Stomach (tissue), 4 donors: ENCODE measurements around the gene FAM13C.
"Not testable (repeated sequence)": the region's sequence is repeated elsewhere in the genome, so short reads cannot be mapped to it uniquely, and the experiment has no call there.

ENCODE experiments used
- CTCF ChIP-seq, 7 experiments: fragments of 450-650 bp in 4 of 7; fragments of 200-600 bp in 3 of 7; sonication (generic) in 3 of 7; IDR thresholded peaks; one replicate each; pipeline ENCODE4 v1.5.1; 2016 to 2019; ENCODE audit warnings: antibody characterized with exemption in 7 of 7, control low read depth in 2 of 7, mild to moderate bottlenecking in 1 of 7
- EP300 ChIP-seq: sonication (generic); formaldehyde crosslinking; IDR thresholded peaks from one replicate; pipeline ENCODE4 v1.6.1; 2017; ENCODE audit warnings: antibody characterized with exemption
- POLR2A ChIP-seq, 4 donors: fragments of 450-650 bp; IDR thresholded peaks; one replicate each; pipeline ENCODE4 v1.6.1; 2016; ENCODE audit warnings: antibody characterized with exemption in 4 of 4, control low read depth in 2 of 4, mild to moderate bottlenecking in 1 of 4, moderate library complexity in 1 of 4

- not testable (repeated sequence) for TF ChIP-seq CTCF (IDR thresholded peaks at IDR 0.05); POLR2A (IDR thresholded peaks at IDR 0.05); EP300
Observed at GRCh38 chr10:59239108-59239507, 123.2 kb downstream of the FAM13C start.
